ENCODE data around the gene CD9.

The CD9 gene

DNA sequence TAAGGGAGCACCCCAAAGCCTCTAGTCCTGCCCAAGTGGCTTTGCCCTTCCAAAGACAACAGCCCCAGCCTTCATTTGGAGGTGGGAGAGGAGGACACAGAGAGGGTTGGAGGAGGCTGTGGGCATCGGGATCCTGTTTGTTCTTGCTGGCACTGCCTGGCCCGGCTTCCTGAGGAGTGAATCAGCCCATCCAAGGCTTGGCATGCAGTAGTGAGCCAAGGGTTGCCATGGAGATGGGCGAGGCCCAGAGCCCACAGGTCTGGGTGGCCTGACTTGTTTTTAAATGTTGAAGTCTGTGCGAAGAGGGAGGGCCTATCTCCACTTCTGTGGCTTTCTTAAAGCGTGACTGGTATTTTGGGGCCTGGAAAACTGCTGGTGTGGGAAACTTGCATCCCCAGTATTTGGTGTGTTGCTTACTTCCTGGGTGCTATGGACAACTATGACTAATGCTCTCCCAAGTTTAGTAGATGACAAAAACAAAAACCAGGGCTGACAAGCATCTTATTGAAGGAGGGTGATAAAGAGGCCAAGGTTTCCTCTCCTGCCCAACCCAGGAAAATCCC lies 15.8 kb downstream of the CD9 start:
- peak overlapping the region; percentile 52 for H3K9ac ChIP-seq (ENCODE audit: low read length)

DNA sequence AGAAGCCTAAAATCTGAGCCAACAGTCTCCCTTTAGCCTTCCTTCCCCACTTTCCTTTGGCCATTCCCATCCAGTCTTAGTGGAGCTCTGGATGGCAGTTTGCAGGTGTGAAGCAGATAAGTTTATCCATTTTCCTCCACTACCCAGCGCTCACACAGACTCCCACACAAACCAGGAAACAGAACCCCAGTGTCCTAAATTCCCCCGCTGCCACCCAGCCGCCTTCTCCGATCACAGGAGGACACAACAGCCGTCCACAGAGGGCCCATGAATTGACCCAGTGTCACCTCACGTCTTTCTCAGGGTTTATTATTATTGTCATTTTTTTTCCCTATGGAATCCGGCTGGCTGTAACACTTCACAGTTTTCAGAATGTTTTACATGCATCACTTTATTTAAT lies 16.4 kb downstream of the CD9 start:
- Histone ChIP-seq H3K9me3 (ENCODE audit: low read length) (no peaks in the 10 kb centered on the region), H3K4me3 (ENCODE audit: low read depth in 1 of 2, low read length in 2 of 2) (peak overlapping the region in 1 of 2 donors; percentile 12), H3K27ac (ENCODE audit: low read depth, low read length) (peak overlapping the region; percentile 69), H3K9ac (ENCODE audit: low read length) (peak overlapping the region; percentile 52), H3K36me3 (ENCODE audit: insufficient read depth, low read length) (peaks cover 20% of the 10 kb centered on the region), H3K27me3 (ENCODE audit: control insufficient read depth in 1 of 2, insufficient read depth in 2 of 2, low read length in 2 of 2) (no peaks in the 10 kb centered on the region), H3K4me1 (ENCODE audit: insufficient read depth, low read length) (peaks cover 91% of the 10 kb centered on the region)

More for the DNA sequence above, 15.8 kb downstream of the CD9 start:
- Histone ChIP-seq H3K27me3 (ENCODE audit: control insufficient read depth in 1 of 2, insufficient read depth in 2 of 2, low read length in 2 of 2) (no peaks in the 10 kb centered on the region), H3K4me3 (ENCODE audit: low read depth in 1 of 2, low read length in 2 of 2) (peak overlapping the region in 1 of 2 donors; percentile 15), H3K27ac (ENCODE audit: low read depth, low read length) (peak overlapping the region; percentile 69), H3K9me3 (ENCODE audit: low read length) (no peaks in the 10 kb centered on the region), H3K4me1 (ENCODE audit: insufficient read depth, low read length) (peaks cover 91% of the 10 kb centered on the region), H3K36me3 (ENCODE audit: insufficient read depth, low read length) (peaks cover 20% of the 10 kb centered on the region)

DNA sequence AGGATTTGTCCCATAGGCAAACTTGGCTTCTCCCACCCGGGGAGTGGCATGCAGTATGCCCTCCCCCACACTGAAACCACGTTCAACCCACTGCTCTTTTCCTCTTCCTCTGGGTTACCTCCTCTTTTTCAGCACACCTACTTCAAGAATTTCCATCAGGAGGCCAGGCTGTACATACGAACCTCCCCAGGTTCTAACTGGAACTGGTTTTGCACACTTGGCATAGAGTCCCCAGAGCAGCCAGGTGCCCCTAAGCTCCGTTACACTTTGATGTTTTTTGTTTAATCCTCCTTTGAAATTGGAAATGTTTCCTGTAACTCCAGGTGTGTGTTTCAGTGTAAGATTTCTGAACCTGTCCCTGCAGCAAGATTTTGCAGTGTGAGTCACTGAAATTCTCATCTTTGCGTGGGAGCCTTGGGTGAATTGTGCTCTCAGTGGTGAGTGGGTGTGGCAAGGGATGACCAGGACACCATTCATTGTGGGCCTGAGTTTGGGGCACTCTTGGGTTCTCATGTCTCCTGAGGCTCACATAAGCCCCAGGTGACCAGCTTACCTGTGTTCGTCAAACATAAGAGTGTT lies 18.2 kb downstream of the CD9 start:
- Histone ChIP-seq H3K9ac (ENCODE audit: low read length) (no peak overlapping the region), H3K27ac (ENCODE audit: low read depth, low read length) (no peak overlapping the region), H3K4me3 (ENCODE audit: low read depth in 1 of 2, low read length in 2 of 2) (no peak overlapping the region), H3K36me3 (ENCODE audit: insufficient read depth, low read length) (peaks cover 8% of the 10 kb centered on the region), H3K27me3 (ENCODE audit: control insufficient read depth in 1 of 2, insufficient read depth in 2 of 2, low read length in 2 of 2) (no peaks in the 10 kb centered on the region), H3K9me3 (ENCODE audit: low read length) (no peaks in the 10 kb centered on the region), H3K4me1 (ENCODE audit: insufficient read depth, low read length) (peaks cover 85% of the 10 kb centered on the region)

DNA sequence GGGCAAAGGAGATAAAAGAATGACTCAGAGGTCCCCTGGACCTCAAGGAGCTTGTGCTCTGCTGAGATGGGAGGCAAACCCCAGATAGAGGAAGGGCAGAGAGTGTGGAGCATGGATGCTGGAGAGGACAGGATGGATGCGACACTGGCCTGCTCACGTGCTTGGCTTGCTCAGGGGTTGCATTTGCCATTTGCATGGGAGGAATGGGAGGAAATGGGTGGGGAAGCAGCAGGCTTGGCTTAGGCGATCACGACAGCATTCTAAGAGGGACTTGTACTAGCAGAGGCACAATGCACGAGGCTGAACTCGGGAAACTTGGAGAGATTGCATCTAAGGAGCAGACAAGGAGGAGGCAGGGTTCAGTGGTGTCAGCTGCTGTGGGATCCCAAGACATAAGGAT lies 19.8 kb downstream of the CD9 start:
- Histone ChIP-seq H3K27ac (ENCODE audit: low read depth, low read length) (peak overlapping the region; percentile 21), H3K9ac (ENCODE audit: low read length) (no peak overlapping the region), H3K9me3 (ENCODE audit: low read length) (no peaks in the 10 kb centered on the region), H3K27me3 (ENCODE audit: control insufficient read depth in 1 of 2, insufficient read depth in 2 of 2, low read length in 2 of 2) (no peaks in the 10 kb centered on the region), H3K4me1 (ENCODE audit: insufficient read depth, low read length) (peaks cover 86% of the 10 kb centered on the region), H3K36me3 (ENCODE audit: insufficient read depth, low read length) (peaks cover 15% of the 10 kb centered on the region), H3K4me3 (ENCODE audit: low read depth in 1 of 2, low read length in 2 of 2) (no peak overlapping the region)

DNA sequence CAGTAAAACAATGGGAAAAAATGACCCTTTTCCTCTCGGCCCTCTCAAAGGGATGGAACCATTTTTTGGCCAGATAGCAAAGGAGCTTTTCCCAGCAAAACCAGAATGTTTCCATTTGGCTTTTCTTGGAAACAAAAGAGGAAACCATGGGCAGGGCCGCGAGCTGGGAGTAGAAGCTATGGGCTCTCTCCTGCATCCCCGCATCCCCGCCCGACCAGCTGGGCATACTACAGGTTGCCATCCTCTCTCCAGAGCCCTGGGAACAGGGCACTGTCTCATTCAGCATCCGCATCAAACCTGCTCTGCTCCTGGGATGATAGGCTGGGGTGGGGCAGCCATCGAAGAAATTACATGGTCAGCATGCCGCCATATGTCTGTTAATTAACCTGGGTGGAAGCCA lies 20.9 kb downstream of the CD9 start:
- Histone ChIP-seq H3K36me3 (ENCODE audit: insufficient read depth, low read length) (peaks cover 24% of the 10 kb centered on the region), H3K27me3 (ENCODE audit: control insufficient read depth in 1 of 2, insufficient read depth in 2 of 2, low read length in 2 of 2) (no peaks in the 10 kb centered on the region), H3K9ac (ENCODE audit: low read length) (no peak overlapping the region), H3K4me3 (ENCODE audit: low read depth in 1 of 2, low read length in 2 of 2) (no peak overlapping the region), H3K9me3 (ENCODE audit: low read length) (no peaks in the 10 kb centered on the region), H3K27ac (ENCODE audit: low read depth, low read length) (peak overlapping the region; percentile 21), H3K4me1 (ENCODE audit: insufficient read depth, low read length) (peaks cover 85% of the 10 kb centered on the region)

DNA sequence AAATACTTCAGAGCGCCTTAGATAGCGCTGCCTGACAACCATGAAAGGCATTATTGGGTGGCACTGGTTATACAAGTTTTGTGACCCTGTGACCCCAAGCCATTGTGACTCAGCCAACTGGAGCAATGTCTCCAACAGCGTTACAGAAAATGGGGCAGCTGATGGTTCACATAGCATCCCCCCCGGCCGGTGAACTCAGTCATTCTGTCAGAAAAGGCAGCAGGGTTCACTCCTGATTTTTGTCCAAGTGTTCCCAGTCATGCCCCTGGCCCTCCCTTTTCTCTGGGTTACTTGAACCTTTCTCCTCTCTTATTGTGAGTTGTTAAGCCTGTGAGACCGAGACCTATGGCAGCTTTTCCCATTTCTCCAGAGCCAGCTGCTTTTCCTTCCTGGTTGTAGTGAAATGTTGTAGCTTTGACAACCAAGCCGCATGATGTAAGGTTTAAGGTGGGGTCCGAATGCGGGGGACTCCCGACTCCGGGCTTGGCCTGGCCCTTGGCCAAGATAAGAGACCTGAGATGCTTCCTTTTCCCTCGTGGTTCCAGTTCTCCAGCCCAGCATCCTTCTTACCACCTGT lies 22.0 kb downstream of the CD9 start:
- H3K27me3 ChIP-seq (ENCODE audit: control insufficient read depth in 1 of 2, insufficient read depth in 2 of 2, low read length in 2 of 2), result no peaks in the 10 kb centered on the region
- H3K9me3 ChIP-seq (ENCODE audit: low read length), result no peaks in the 10 kb centered on the region
- H3K4me3 ChIP-seq (ENCODE audit: low read depth in 1 of 2, low read length in 2 of 2), result no peak overlapping the region
- peaks cover 84% of the 10 kb centered on the region for H3K4me1 ChIP-seq (ENCODE audit: insufficient read depth, low read length)
- peak overlapping the region; percentile 5 for H3K9ac ChIP-seq (ENCODE audit: low read length)
- peaks cover 25% of the 10 kb centered on the region for H3K36me3 ChIP-seq (ENCODE audit: insufficient read depth, low read length)
- H3K27ac ChIP-seq (ENCODE audit: low read depth, low read length), result peak overlapping the region; percentile 47

DNA sequence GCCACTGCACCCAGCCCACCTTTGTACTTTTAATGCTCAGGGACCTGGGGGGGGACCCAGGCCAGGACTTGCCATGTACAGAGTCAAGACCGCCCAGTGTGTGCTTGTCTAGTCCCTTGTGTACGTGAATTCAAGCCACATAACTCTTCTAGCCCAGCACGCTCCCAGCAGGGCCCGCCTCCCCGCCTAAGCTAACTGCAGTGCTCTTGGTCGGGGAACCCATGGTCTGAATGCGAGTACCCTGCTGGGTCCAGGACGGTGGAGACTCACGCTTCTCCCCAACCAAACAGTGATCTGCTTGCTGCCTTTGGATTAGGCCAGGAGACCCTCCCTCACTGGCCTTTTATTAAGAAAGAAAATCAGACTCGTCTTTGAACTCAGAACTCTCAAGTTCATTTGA lies 23.3 kb downstream of the CD9 start:
- H3K4me3 ChIP-seq (ENCODE audit: low read depth in 1 of 2, low read length in 2 of 2), result no peak overlapping the region
- H3K9me3 ChIP-seq (ENCODE audit: low read length), result no peaks in the 10 kb centered on the region
- no peaks in the 10 kb centered on the region for H3K27me3 ChIP-seq (ENCODE audit: control insufficient read depth in 1 of 2, insufficient read depth in 2 of 2, low read length in 2 of 2)
- H3K9ac ChIP-seq (ENCODE audit: low read length), result peak overlapping the region; percentile 66
- peaks cover 86% of the 10 kb centered on the region for H3K4me1 ChIP-seq (ENCODE audit: insufficient read depth, low read length)
- H3K27ac ChIP-seq (ENCODE audit: low read depth, low read length), result peak overlapping the region; percentile 99
- H3K36me3 ChIP-seq (ENCODE audit: insufficient read depth, low read length), result peaks cover 33% of the 10 kb centered on the region

DNA sequence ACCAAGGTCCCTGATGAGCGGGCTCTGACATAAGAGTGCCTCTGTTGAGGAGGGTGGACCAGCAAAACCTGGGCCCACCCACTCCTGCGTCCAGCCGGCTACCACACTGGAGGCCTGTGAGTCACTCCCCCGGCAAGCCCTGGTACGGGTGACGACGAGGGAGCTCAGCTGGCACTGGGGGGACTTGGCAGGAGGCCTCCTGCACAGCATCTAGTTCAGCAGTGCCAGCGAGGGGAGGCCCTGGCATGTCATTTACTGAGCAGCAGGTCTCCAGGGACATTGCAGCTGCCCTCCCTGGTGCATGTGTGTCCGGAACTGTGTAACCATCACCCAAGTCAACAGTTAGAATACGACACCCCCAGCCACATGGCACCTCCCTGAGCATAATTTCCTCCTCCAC lies 24.4 kb downstream of the CD9 start:
- no peaks in the 10 kb centered on the region for H3K27me3 ChIP-seq (ENCODE audit: control insufficient read depth in 1 of 2, insufficient read depth in 2 of 2, low read length in 2 of 2)
- no peak overlapping the region for H3K4me3 ChIP-seq (ENCODE audit: low read depth in 1 of 2, low read length in 2 of 2)
- peaks cover 91% of the 10 kb centered on the region for H3K4me1 ChIP-seq (ENCODE audit: insufficient read depth, low read length)
- no peaks in the 10 kb centered on the region for H3K9me3 ChIP-seq (ENCODE audit: low read length)
- H3K36me3 ChIP-seq (ENCODE audit: insufficient read depth, low read length), result peaks cover 33% of the 10 kb centered on the region
- peak overlapping the region; percentile 66 for H3K9ac ChIP-seq (ENCODE audit: low read length)
- H3K27ac ChIP-seq (ENCODE audit: low read depth, low read length), result peak overlapping the region; percentile 99

DNA sequence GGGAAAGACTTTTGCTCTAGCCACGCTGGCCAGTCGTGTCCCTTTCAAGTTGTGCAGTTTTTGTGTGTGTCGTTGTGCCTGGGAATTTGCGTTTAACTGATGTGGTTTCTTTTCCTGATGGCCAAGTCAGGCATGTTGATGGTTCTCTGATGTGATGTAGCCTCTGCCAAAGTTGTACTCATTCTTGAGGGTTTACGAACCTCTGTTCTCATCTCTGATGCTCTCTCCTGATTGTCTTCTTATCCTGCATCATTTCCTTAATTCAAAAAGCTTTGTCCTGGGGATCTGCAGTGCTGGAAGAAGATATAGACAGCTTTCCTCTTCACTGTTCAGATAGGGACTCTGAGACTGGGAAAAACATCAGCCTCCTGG lies 25.4 kb downstream of the CD9 start:
- H3K27ac ChIP-seq (ENCODE audit: low read depth, low read length), result peak overlapping the region; percentile 99
- H3K9ac ChIP-seq (ENCODE audit: low read length), result peak overlapping the region; percentile 66
- peaks cover 33% of the 10 kb centered on the region for H3K36me3 ChIP-seq (ENCODE audit: insufficient read depth, low read length)
- no peaks in the 10 kb centered on the region for H3K9me3 ChIP-seq (ENCODE audit: low read length)
- H3K4me3 ChIP-seq (ENCODE audit: low read depth in 1 of 2, low read length in 2 of 2), result peak overlapping the region in 1 of 2 donors; percentile 10
- peaks cover 91% of the 10 kb centered on the region for H3K4me1 ChIP-seq (ENCODE audit: insufficient read depth, low read length)
- H3K27me3 ChIP-seq (ENCODE audit: control insufficient read depth in 1 of 2, insufficient read depth in 2 of 2, low read length in 2 of 2), result no peaks in the 10 kb centered on the region

DNA sequence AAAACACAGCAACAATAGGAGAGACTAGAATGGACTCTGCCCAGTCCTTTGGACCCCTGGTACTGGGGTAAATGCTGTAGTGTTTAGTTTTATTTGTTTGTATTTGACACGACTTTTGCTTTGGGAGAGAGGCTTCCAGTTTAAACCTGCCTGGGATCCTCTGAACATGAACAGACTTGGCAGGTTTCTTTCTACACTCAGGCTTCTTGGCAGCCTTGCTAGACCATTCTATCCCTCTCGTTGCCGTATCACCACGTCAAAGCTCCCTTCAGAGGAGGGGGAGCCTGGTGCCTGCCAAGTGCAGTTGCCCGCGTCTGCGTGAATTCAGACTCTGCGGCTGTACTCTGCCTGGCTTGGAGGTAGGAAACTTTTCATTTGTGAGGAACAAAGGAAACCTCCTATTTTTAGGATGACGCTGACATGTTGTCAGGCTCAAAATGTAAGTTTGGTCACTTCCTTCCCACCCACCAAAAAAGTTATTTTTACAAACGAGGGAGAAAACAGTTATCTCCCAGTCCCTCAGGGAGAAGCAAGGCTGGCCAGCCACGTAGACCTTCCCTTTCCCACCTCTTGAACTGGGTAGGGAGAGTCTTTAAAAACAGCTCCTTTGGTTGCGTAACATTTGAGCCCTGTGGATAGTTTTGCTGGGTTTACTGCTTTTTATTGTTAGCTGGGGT lies 25.9 kb downstream of the CD9 start:
- H3K9ac ChIP-seq (ENCODE audit: low read length), result peak overlapping the region; percentile 66
- peaks cover 91% of the 10 kb centered on the region for H3K4me1 ChIP-seq (ENCODE audit: insufficient read depth, low read length)
- H3K9me3 ChIP-seq (ENCODE audit: low read length), result no peaks in the 10 kb centered on the region
- H3K27me3 ChIP-seq (ENCODE audit: control insufficient read depth in 1 of 2, insufficient read depth in 2 of 2, low read length in 2 of 2), result no peaks in the 10 kb centered on the region
- peak overlapping the region; percentile 0 to 24 for H3K4me3 ChIP-seq (ENCODE audit: low read depth in 1 of 2, low read length in 2 of 2)
- peak overlapping the region; percentile 99 for H3K27ac ChIP-seq (ENCODE audit: low read depth, low read length)
- peaks cover 33% of the 10 kb centered on the region for H3K36me3 ChIP-seq (ENCODE audit: insufficient read depth, low read length)

DNA sequence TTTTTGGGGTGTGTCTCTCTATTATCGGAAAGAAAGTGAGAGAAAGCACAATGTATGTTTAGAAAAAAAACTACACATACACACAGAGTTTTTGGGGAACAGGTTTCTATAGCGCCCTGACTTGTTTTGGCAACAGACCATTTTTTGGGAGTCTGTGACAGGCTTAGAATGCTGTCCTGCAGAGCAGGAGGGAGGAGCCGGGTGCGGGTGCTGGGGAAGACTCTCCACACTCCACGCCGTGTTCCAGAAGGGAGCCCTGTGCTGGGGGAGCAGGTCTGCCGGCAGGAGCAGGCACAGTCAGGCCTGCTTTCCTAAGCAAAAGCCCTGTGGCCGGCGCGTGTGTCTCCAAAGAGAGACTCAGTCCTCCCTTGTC lies 26.5 kb downstream of the CD9 start:
- H3K9me3 ChIP-seq (ENCODE audit: low read length), result no peaks in the 10 kb centered on the region
- peak overlapping the region; percentile 99 for H3K27ac ChIP-seq (ENCODE audit: low read depth, low read length)
- peaks cover 33% of the 10 kb centered on the region for H3K36me3 ChIP-seq (ENCODE audit: insufficient read depth, low read length)
- no peaks in the 10 kb centered on the region for H3K27me3 ChIP-seq (ENCODE audit: control insufficient read depth in 1 of 2, insufficient read depth in 2 of 2, low read length in 2 of 2)
- peaks cover 93% of the 10 kb centered on the region for H3K4me1 ChIP-seq (ENCODE audit: insufficient read depth, low read length)
- peak overlapping the region; percentile 0 to 24 for H3K4me3 ChIP-seq (ENCODE audit: low read depth in 1 of 2, low read length in 2 of 2)
- peak overlapping the region; percentile 66 for H3K9ac ChIP-seq (ENCODE audit: low read length)

Measured in muscle layer of colon (tissue), 2 donors.